Loucy (cell line): Measurements from ENCODE around the gene USH1G.

ENCODE experiments used
- CTCF ChIP-seq: fragments of 200-600 bp; sonication (generic); conservative IDR thresholded peaks from 2 replicates; pipeline ENCODE4 v1.5.1; 2014; ENCODE audit warnings: mild to moderate bottlenecking, antibody characterized with exemption, low read length
- EZH2phosphoT487 ChIP-seq: fragments of 200-600 bp; IDR thresholded peaks from 2 replicates; pipeline ENCODE4 v1.6.1; 2018; ENCODE audit warnings: antibody characterized with exemption, mild to moderate bottlenecking, moderate library complexity, borderline replicate concordance

DNA sequence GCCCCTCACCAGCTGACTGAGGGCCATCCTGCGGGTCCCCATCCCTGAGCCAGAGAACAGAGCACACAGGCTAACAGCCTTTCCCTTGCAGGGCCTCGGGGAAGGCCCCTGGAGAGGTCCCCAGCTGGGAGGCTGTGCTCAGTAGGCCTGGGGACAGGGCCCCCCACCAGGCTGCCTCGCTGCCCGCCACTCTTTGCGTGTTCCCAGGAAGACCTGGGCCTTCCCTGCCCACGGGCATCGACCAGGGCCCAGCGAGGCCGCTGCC, 48.7 kb upstream of the USH1G start:
- TF ChIP-seq CTCF (no peak), EZH2phosphoT487 (no peak)
